ENCODE results near the gene ATP11A.

DNA sequence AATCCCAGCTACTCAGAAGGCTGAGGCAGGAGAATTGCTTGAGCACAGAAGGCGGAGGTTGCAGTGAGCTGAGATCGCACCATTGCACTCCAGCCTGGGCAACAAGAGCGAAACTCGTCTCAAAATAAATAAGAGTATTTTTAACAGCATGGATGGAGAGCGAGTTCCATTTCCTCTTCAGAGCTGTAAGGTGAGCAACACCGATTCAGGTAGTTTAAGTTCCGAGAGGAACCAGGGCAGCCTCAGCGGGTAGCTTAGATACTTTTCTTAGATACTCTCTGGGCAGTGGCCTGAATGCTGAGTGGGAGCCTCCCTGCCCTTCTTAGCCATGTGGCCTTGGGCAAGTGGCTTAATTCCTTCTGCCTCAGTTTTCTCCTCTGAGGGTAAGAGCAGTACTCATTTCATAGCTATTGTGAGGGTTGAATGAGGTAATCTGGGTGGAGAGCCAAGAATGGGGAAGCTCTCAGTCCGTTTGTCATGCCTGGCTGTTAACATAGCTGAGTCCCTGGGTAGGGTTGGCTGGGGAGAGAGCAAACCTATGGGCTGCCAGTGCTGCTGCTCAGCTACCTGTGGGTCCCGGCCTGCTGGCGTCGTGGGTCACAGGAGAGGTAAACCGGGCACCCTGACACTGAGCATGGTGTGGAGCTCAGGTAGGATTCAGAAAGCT, 4.1 kb downstream of the ATP11A start:
- TF ChIP-seq EZH2phosphoT487 (IDR thresholded peaks at IDR 0.05; ENCODE audit: insufficient read depth, low read depth) (no peak), EZH2 (IDR thresholded peaks at IDR 0.05; ENCODE audit: insufficient read depth, poor library complexity, severe bottlenecking) (no peak)
